HG03135 (cell line): Measurements from ENCODE around the gene PPP2R2C.

Experiments
- ATAC-seq: cut with Tn5 transposase; IDR thresholded peaks from one replicate; pipeline ENCODE4 v1.9.1; 2021; ENCODE audit warnings: mild to moderate bottlenecking, moderate library complexity; ENCODE audit not compliant: unreplicated experiment

PPP2R2C gene

DNA sequence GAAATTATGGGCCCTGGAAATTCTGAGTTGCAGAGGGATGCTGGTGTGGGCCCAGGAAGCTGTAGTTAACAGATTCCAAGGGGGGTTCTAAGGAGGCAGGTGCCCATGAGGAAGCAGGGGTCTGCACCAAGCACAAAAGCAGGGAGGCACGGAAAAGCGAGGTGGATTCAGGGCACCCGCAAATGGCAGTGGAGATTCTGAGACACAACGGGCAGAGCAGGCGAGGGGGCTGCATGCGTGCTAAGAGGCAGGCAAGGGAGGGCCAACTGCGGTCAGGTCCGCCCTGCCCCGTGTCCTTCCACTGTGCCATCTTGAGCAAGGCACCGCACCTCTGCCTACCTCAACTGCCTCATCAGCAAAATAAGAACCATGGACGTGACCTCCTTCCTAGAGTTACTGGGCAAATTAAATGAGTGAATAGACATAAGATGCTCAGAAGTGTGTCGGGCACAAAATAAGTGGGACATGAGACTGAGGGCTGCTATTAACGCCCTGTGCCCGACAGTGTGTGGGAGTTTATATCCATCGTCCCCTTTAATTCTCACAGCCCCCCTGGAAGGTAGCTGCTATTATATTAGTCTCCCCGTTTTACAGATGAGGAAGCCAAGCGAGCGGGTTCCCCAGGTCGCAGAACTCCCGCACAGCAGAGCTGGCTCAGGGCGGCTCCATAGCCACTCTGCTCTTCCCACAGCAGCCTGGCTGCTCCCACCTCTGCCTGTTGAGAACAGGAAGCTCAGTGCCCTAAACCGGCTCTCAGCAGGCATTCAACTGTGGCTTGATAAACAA lies 67.6 kb downstream of the PPP2R2C start:
- no peak for ATAC-seq

DNA sequence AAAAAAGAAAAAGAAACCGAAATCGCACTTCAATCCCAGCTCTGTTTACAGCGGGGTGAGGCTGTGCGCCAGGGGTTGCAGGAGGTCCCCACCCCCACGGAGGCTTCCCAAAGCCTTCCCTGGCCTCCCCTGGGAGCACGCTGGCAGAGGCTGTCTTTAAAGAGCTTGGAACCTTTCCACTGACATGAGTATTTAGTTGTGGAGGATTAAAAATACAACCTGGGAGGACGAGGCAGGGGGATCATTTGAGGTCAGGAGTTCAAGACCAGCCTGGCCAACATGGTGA lies 69.1 kb downstream of the PPP2R2C start:
- ATAC-seq: no peak

DNA sequence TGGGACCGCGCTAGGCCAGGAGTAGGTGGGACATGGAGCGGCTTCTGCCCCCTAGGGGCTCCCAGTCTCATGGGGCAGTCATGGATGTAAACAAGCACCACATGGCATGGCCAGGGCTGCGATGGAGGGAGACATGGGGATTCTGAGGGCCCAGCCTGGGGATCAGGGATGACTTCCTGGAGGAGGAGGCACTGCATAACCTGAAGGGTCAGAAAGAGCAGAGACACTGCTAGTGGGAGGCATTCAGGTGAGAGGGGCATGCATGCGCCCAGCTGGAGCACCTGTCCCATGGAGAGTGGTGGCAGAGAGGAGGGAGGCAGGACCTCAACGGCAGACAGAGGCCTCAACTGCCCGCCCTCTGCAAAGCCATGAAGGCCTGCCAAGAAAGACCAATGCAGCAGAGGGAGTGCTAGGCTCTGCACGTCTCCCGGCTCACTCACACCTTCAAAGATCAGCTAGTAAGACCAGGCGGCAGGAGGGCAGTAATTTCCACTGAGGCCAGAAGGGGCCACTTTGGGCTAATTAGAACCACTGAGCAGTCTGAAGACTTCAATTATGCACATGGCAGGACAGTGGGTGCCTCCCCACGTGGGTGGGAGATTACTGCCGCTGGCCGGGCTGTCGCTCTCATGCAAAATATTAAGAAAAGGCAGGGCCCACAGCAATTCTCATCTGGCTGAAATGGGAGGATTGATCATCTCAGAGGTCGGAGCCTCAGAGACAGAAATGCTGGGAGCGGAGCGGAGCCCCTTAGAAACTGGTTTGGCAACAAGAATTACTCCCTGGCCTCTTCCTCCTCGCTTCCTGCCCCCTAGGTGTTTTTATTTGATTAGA lies 69.6 kb downstream of the PPP2R2C start:
- ATAC-seq: no peak

DNA sequence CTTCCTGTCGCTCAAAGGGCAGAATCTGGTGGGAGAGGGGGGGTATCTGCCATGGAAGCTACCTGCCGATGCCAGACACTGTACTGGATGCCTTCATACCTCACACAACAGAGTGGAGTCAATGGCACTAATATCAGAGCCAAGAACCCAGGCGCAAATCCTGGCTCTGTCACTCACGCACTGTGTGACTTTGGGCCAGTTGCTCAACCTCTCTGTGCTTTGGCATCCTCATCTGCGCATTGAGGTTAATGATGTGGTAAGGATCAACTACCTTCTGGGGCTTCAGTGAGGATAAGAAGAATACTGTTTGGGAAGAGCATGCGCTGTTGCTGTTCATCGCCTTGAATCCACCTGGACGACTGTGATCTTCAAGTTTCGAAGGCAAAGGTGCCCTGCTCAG lies 70.6 kb downstream of the PPP2R2C start:
- ATAC-seq: no peak

DNA sequence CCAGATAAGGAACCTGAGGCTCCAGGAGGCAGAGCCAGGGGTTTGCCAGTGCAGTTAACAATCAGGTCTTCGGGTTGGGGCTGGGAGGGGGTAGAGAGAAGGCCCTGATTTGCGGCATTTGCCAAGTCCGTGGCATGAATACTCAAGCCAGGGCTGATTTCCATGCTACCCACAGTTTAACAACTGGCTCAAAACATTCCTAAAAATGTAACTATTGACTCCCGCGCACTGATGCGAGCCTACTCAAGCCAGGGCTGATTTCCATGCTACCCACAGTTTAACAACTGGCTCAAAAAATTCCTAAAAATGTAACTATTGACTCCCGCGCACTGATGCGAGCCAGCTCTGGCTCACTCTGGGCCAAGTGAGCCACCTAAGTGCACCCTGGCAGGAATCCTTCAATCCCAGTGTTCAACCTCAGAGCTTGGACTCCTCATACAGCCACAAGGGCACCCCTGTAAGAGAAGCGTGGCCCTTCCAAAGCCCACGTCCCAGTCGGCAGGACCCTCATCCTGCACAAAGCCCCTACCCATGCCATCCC lies 75.6 kb downstream of the PPP2R2C start:
- no peak for ATAC-seq

DNA sequence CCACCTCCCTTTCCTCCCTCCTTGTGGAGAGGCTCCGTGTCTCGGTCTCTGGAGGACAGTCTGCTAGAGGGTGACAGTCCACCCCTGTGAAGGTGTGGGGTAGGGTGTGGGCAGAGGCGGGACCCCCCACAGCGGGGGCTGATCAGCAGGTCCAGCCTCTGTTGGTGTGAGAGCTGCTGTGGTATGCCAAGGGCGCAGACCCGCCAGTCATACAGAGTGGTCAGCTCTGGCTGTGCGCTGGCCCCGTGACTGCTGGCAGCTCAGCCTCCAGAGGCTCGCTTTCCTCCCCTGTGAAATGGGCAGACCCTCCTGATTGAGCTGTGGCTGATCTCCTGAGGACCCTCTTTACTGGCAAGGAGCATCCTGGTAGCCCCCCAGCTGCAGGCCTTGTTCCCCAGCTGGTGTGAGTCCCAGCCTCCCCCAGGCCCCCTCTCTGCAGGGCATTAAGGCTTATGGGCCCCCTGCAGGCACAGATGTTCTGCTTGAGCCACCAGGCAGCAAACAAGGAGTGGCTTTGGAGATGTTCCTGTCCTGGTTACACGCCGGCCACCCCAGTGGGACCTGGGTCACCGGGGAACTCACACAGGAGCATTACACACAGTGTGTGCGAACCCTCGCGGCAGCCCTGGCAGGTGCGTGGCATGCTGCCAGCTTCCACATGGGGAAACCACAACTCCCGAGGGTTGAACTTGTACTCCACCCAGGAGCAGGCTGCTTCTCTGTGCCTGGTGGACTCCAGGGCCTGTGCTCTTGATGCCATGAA lies 76.8 kb downstream of the PPP2R2C start:
- no peak for ATAC-seq

DNA sequence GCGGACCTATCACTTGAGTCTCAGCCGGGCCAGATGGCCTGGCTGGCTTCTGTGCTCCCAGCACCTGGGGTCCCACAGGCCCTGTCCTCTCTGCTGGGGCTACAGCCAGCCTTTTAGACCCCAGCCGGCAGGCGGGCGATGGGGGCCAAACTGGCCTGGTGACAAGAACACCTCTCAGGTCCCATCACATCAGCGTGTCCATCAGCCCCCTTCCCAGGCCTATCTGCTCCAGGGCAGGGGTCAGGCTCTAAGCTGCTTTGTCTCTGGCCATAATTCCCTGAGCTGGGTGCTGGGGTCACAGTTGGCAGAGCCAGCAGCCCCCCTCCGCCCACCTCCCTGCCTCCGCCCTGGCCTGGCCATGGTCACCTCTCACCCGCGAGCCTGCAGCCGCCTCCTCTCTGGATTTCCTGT lies 77.7 kb downstream of the PPP2R2C start:
- ATAC-seq: no peak

DNA sequence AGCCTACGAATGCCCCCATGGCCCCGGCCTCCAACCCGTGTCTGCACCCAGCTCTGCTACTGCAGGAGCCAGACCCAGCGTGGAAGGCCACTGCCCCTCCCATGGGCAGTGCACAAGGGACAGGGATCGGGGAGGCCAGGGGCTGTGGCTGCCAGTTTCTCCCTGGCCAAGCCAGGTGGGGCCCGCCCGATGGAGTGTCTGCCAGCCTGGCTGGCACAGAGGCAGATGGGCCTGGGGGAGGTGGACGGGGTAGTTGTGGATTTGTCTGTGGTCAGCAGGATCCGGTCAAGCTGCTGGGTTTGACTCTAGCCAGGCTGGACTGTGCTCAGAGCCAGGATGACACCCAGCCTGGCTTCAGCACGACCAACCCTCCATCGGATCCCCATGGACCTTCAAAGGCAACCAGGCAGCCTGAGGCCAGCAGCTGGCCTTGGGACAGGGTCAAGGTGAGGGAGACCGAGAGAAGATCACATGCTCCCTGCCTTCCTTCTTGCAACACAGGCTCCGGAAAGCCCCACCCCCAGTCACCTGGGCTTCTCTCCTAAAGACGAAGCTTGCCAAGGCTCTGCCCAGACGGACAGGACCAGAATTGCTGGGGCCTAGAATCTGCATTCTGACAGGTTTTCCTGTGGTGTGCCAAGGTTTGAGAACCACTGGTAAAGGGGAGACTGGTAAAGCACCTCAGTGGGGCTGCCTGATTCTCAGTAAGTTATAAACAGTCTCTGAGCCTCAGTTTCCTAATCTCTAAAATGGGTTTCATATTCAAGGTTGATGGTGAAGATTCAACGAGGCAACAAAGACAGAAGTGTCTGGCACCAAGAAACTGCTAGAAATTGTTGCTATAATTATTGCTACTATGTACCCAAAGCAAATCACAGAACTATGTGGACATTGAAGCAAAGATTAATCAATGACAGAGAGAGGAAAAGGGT lies 78.6 kb downstream of the PPP2R2C start:
- no peak for ATAC-seq

DNA sequence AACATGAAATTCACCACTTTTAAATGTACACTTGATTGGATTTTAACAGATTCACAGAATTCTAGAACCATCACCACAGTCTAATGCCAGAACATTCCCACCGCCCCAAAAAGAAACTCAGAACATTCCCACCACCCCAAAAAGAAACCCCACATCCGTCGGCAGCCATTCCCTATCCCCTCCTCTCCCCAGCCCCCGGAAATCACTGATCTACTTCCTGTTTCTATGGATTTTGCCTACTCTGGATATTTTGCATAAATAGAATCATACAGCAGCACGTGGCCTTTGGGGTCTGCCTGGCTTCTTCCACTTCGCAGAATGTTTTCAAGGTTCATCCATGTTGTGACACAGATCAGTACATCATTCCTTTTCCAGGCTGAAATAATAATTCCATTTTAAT lies 79.3 kb downstream of the PPP2R2C start:
- ATAC-seq: no peak

DNA sequence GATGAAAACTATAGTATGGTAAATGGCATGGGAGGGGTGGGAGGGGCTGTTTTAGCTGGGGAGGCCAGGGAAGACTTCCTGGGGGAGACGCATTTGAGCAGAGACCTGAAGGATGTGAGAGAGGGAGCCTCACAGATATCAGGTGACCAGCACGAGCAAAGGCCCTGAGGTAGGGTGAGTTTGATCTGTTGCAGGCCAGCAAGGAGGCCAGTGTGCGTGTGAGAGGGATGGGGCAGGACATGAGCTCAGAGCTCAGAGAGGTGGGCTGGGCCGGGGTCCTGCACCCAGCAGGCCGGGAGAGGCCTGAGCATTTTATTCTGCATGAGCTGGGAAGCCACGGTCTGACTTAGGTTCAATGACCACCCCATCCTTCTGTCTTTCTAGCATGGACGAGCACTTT lies 80.0 kb downstream of the PPP2R2C start:
- ATAC-seq: no peak

DNA sequence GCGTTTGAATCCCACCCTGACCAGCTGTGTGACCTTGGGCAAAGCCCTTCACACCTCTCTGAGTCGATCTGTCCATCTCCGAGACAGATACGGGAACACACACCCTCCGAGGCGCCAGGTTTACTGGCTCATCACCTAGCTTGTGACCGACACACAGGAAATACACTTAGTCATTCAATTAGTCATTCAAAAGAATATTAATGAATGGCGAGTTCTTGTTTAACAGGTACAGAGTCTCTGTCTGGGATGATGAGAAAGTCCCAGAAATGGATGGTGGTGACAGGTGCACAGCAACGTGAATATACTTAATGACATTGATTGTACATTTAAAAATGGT lies 80.6 kb downstream of the PPP2R2C start:
- ATAC-seq: no peak

DNA sequence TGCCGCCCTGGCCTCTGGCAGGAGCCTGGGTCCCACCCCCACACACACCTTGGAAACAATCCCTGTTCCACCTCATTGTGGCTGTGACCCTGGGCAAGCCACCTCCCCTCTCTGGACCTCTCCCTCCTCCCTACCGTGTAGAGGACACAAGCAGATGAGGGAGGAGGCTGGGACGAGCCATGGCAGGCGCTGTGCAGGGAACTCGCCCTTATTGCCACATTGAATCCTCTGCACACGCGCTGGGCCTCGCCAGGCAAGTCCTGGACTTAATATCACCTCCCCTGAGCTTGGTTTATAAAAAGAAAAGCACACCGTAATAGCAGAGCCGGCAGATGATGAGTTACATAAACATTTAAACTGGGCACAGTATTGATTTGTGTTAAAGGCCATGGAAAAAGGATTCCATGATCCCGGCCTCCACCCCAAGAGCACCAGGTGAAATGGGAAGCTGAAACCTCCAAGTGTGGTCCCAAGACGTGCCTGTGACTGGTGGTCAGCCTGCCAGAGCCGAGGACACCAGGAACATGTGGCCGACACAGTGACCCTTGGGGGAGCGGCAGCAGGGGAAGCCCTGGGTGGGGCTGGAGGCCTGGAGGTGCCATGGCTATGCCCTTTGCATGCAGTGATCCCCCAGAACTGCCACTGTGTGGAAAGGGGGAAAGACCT lies 81.1 kb downstream of the PPP2R2C start:
- ATAC-seq: no peak

DNA sequence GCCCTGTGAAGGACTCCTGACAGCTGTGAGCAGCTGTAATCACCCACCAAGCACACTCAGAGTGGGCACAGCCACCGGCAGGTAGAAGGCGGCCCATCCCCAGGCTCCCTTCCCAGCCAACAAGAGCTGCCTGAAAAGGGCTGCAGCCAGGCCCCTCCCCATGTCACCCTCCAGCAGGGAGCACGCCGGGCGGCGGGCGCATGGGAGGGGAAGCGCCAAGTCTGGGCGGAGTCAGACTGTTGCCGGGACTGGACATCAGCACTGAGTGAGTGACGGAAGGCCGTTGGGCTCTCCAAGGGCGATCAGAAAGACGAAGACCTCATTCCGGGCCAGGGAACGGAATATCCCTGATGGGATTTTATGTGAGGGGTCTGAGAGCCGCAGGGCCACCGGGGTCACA lies 82.1 kb downstream of the PPP2R2C start:
- ATAC-seq: no peak

DNA sequence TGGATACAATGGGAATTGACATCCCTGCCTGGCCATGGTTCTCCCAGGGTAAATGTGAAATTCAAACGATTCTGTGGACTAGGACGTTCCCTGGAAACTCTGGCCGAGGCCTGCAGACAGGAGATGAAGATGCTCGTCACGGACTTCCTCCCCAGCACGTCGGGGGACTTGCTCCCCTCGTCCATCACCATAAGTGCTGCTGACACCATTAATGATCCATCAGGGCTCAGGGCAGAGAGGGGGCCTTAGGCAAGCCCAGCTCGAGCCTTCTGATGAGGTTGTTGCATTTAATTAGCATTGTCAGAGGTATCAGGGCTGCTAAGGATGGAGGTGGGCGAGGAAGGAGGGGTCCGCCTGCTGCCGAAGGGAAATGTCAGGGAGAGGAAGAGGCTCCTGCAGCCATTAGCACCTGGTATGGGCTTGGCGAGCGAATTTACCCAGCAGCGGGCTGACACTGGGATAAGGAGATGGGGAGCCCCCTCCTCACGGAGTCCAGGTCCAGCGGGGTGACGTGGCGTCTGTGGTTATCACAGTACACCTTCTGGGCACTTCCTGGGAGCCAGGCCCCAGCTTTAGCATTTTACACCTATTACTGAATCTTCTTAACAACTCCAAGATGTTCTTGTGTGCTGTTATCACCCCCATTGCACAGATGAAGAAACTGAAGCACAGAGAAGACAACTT lies 83.1 kb downstream of the PPP2R2C start:
- no peak for ATAC-seq

DNA sequence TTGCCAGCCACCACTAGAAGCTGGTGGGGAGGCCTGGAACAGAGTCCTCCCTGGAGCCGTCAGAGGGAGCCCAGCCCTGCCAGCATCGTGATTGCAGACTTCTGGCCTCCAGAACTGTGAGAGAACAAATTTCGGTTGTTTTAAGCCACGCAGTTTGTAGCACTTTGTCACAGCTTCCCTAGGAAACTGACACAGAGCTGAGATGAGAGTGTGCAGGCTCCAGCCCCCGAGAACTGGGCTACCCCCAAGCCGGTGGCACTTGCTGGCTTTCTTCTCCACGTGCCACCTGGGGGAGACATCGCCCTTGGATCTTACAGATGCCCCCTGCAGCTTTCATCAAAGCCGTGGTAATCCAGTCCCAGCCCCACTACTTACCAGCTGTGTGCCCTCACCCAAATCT lies 83.7 kb downstream of the PPP2R2C start:
- ATAC-seq: no peak

DNA sequence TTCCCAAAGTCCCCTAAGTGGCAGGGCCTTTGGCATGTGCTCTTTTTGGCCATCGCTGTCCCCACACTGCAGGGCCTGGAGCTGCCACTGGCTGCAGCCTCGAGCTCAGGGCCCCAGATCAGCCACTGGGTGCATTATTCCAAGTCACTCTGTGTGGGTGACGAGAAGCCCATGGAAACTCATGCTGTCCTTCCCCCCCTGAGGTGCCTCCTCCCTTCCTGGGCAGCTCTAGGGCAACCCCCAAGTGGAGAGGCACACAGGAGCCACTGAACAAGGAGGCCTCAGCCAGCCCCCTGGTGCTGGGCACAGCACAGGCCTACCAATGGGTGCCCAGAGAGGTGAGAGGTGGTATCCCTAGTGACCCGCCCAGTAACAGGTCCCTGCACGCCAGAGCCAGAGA lies 84.5 kb downstream of the PPP2R2C start:
- no peak for ATAC-seq

DNA sequence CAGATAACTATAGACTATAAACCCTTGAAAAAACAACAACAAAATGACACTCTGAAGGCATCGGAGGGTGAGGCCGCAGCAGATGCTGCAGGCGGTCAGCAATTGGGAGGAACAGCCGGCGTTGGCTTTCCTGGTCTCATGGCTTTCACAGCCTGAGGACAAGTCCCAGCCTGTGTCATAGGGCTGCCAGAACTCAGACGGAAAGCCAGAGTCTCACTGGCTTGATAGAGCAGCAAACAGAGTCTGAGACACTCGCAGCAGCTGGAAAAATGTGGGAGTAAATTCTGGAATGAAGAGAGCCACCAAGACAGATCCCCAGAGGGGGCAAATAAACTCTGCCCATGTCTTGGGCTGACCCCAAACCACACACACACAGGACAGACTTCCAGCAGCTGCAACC lies 86.3 kb downstream of the PPP2R2C start:
- ATAC-seq: no peak

DNA sequence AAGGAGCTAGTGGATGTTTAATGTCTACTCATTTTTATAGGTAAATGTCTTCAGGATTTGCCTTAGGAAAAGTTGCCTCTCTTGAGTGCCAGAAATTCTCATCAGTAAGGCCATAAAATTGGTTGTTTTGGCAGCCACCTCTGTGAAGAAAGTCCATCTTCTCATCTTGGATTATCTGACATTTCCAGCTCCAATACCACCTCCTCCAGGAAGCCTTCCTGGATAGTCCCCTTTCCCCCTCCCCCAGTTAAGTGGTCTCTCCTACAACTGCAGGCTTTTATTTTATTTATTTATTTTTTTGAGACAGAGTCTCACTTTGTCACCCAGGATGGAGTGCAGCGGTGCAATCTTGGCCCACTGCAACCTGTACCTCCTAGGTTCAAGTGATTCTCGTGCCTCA lies 87.1 kb downstream of the PPP2R2C start:
- no peak for ATAC-seq

DNA sequence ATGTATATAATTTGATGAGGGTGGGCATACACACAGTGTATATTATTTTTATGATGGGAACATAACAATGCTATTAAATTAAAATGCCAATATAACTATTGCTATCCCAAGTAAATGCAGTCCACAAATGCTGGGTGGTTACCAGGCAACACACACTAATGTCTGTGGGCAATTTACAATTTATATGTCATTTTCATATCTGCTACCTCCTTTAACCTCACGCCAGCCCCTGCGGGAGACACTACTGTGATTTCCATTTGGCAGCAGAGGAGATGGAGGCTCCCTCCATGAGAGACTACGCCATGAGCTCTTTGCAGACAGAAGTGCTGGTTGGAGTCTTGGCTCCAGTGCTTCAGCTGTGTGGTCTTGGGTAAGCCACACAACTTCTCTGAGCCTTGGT lies 87.9 kb downstream of the PPP2R2C start:
- no peak for ATAC-seq

DNA sequence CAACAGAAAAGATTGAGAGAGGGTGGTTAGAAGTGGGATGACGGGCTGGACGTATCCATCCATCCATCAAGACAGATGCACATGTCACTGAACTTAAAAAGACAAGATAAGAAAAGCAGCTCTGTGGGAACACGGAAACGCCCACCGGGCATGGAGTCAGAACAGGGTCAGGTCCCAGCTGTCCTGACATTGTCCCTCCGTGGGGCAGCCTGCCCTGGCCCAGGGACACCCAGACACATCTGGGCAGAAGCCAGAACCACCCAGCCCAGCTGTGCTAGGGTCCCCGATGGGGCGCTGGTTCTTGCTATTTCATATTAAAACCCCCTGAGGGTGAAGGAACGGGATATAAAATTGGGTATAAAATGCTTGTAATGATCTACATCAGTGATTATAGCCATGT lies 88.5 kb downstream of the PPP2R2C start:
- ATAC-seq: no peak
